T-helper 2 cell (primary cell): ENCODE results near the gene SUZ12.
"Not testable (repeated sequence)": the region's sequence is repeated elsewhere in the genome, so short reads cannot be mapped to it uniquely, and the experiment has no call there.

ENCODE experiments used
- DNase-seq, 5 experiments: peaks; one replicate each; pipeline versions ENCODE4 v3.0.0 to v3.0.0-alpha.2; 2012 to 2022

The SUZ12 gene

GRCh38 chr17:31964131-31964530 is 27.3 kb downstream of the SUZ12 start:
- not testable (repeated sequence) for DNase-seq

DNA sequence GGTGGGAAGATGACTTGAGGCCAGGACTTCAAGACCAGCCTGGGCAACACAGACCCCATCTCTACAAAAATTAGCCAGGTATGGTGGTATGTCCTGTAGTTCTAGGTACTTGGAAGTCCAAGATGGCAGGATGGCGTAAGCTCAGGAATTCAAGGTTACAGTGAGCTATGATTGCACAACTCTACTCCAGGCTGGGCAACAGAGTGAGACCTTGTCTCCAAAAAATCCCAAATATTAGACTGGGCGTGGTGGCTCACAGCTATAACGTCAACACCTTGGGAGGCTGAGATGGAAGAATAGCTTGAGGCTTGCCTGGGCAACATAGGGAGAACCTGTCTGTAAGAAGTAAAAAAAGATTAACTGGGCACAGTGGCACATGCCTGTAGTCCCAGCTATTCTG is 30.8 kb downstream of the SUZ12 start:
- DNase-seq, result no peak

- DNase-seq, result not testable (repeated sequence)
Observed at GRCh38 chr17:31970416-31970815, 33.6 kb downstream of the SUZ12 start.

- DNase-seq, result not testable (repeated sequence)
Observed at GRCh38 chr17:31974269-31975071, 37.7 kb downstream of the SUZ12 start.

DNA sequence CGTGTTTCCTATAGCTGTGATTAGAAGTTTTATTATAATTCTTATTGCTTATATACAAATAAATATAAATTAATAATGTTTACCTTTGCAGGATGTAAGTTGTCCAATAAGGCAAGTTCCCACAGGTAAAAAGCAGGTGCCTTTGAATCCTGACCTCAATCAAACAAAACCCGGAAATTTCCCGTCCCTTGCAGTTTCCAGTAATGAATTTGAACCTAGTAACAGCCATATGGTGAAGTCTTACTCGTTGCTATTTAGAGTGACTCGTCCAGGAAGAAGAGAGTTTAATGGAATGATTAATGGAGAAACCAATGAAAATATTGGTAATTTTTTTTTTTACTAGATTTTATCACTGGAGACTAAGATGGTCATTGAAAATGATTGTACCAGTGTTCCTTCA is 38.6 kb downstream of the SUZ12 start:
- not testable (repeated sequence) for DNase-seq

GRCh38 chr17:31991821-31992220 is 55.0 kb downstream of the SUZ12 start:
- DNase-seq, result peak in 1 of 5 experiments; percentile 62

GRCh38 chr17:31997005-31997404 is 60.2 kb downstream of the SUZ12 start:
- no peak for DNase-seq

GRCh38 chr17:32006957-32007462 is 70.2 kb downstream of the SUZ12 start, which contains the start of gene LRRC37B:
Gene LRRC37B (plus strand): TSS chr17:32007383. CDS start chr17:32021393, 14,010 bp downstream.
- peak; percentile 79 to 88 (median 82) for DNase-seq

DNA sequence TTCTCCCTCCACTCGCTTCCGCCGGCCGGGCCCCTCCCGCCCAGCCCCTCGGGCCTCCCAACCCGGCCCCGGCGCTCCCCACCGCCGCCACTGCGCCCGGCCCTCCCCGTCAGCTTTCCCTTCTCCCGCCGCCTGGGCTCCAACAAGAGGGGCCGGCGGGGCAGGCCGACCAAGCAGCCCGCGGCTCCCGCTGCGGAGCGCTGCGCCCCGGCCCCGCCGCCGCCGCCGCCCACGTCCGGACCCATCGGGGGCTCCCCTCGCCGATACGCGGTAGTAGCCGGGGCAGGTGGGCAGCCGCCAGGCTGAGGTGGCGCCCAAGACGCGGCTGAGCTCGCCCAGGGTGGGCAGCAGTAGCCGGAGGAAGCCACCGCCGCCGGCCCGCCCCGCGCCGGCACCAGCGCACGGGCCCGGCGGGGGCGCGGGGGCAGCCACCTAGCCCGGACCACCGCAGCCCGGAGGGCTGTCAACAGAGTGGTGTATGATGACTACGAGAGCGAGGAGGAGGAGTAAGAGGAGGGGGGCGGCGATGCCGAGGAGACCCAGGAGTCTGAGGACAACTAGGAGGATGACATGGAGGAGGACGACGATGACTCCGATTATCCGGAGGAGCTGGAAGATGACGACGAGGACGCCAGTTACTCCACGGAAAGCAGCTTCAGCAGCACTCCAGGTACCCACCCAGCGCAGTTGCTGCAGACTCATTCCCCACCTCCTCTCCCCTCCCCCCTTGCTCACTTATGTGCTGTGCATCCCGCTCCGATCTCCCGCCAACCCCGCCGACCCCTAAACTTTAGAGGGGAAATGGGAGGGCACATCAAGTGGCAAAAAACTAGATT is 70.9 kb downstream of the SUZ12 start:
- peak in 4 of 5 experiments; percentile 11 to 66 (median 18) for DNase-seq

GRCh38 chr17:32009262-32009542 is 72.4 kb downstream of the SUZ12 start:
- no peak for DNase-seq

DNA sequence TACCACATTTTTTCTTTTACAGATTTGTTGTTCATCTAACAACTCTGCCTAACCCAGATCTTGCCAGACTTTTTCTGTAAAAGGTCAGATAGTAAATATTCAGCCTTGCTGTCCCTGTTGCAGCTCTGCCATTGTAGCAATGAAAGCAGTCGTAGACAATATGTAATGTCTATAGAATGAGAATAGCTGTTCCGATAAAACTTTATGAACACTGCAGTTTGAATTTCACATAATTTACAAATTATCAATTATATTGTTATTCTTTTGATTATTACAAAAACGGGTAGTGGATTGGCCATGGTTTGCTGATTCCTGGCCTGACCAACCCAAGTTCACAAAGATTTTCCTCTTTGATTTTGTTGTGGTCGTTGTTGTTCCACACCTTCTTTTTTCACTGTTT is 73.3 kb downstream of the SUZ12 start:
- no peak for DNase-seq

- DNase-seq, result no peak
Observed at GRCh38 chr17:32015245-32016013, 78.6 kb downstream of the SUZ12 start.

GRCh38 chr17:32016231-32016630 is 79.4 kb downstream of the SUZ12 start:
- peak in 1 of 5 experiments; percentile 48 for DNase-seq

GRCh38 chr17:32019228-32019627 is 82.4 kb downstream of the SUZ12 start:
- no peak for DNase-seq

DNA sequence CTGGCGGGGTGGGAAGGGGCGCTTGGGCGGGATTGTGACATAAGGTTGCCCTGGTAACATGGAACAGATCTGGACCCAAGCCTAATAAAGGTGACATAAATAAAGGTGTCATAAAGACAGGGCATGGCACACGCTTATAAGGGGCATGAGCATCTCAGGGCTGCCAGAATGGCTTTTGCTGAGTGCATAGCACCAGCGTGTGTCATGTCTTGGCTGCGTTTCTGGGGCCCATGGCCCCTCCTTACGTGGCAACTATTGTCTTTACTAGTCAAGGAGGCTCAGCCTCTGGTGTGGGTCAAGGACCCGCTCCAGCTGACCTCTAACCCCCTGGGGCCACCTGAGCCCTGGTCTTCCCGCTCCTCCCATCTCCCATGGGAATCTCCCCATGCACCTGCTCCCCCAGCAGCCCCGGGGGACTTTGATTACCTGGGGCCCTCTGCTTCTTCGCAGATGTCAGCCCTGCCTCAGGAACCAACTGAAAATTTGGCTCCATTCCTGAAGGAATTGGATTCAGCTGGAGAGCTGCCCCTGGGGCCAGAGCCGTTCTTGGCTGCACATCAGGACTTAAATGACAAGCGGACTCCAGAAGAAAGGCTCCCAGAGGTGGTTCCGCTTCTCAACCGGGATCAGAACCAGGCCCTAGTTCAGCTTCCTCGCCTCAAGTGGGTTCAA is 84.3 kb downstream of the SUZ12 start:
- no peak for DNase-seq

GRCh38 chr17:32021615-32021955 is 84.8 kb downstream of the SUZ12 start:
- no peak for DNase-seq

DNA sequence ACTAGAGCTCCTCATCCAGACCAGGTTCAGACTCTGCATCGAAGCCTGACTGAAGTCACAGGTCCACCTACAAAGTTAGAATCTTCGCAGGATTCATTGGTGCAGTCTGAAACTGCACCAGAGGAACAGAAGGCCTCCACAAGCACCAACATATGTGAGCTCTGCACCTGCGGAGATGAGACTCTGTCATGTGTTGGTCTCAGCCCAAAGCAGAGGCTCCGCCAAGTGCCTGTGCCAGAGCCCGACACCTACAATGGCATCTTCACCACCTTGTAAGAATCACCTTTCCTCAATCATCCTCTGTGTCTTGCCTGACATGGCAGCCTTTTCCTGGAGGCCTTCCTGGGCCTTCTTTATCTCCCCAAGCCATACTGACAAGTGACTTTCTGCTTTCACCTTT is 85.7 kb downstream of the SUZ12 start:
- not testable (repeated sequence) for DNase-seq

GRCh38 chr17:32027271-32027670 is 90.5 kb downstream of the SUZ12 start:
- peak in 1 of 5 experiments; percentile 7 for DNase-seq

DNA sequence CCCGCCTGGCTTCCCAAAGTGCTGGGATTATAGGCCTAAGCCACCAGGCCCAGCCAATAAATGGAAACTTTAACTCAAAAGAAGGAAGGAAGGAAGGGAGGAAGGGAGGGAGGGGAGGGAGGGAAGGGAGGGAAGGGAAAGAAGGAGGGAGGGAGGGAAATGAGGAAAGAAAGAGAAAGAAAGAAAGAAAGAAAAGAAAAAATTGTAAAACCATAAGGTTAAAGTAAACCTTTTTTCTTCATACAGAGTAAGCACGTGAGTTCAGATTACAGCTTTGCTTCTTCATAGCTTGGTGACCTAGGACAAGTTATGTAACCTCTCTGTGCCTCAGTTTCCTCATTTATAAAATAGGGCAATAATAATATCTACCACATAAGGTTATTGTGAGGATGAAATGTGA is 96.4 kb downstream of the SUZ12 start:
- no peak for DNase-seq

- DNase-seq, result not testable (repeated sequence)
Observed at GRCh38 chr17:32033812-32034211, 97.0 kb downstream of the SUZ12 start.

- not testable (repeated sequence) for DNase-seq
Observed at GRCh38 chr17:32040246-32040645, 103.4 kb downstream of the SUZ12 start.

DNA sequence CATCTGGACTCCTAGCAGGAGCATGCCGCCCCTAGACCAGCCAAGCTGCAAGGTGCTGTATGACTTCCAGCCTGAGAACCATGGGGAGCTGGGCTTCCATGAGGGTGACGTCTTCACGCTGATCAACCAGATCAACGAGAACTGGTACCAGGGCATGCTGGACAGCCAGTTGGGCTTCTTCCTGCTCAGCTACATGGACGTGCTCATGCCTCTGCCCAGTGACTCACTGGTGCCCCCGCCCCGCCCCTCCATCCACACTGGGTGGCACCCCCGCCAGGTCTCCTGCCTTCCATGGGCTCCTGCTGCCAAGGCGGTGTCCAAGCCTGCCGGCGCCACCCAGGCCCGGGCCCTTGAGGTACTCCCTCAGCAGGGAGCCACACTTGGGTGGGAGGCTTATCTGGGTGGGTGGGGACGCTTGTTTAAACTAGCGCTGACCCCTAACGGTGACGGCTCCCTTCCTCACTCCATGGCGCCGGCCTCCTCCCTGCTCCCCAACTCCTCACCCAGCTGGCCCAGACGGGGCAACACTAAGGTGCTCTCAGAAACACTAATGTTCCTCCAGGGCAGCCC is 104.6 kb downstream of the SUZ12 start:
- DNase-seq, result not testable (repeated sequence)
